H9 (cell line): Measurements from ENCODE around the gene CDH23. TPM values are rescaled to one million over a fixed set of nuclear protein-coding genes. Genes with fewer than 3 reads are reported as not detected.
A peak's percentile ranks its signal among the peaks of the same experiment; 100 is the strongest.

Source experiments
- DNase-seq: peaks from one replicate; pipeline ENCODE4 v3.0.0-alpha.2; 2017
- H2AFZ ChIP-seq: one replicate; pipeline ENCODE4 v1.6.1; 2013; ENCODE audit warnings: mild to moderate bottlenecking, low read length, control low read depth, moderate library complexity
- H2AK5ac ChIP-seq: 2 replicates; pipeline ENCODE4 v1.6.1; 2013; ENCODE audit warnings: low read length, control low read depth, mixed read lengths; ENCODE audit not compliant: insufficient read length
- H2BK120ac ChIP-seq: one replicate; pipeline ENCODE4 v1.6.1; 2013; ENCODE audit warnings: low read depth, mild to moderate bottlenecking, low read length, control low read depth, inconsistent platforms; ENCODE audit not compliant: poor library complexity, severe bottlenecking
- H2BK12ac ChIP-seq: 2 replicates; pipeline ENCODE4 v1.6.1; 2013; ENCODE audit warnings: low read length, control low read depth, mixed read lengths, low read depth; ENCODE audit not compliant: insufficient read length
- H2BK15ac ChIP-seq: 2 replicates; pipeline ENCODE4 v1.6.1; 2013; ENCODE audit warnings: low read depth, low read length, control low read depth
- H2BK20ac ChIP-seq: one replicate; pipeline ENCODE4 v1.6.1; 2013; ENCODE audit warnings: low read depth, mild to moderate bottlenecking, low read length, control low read depth, inconsistent platforms; ENCODE audit not compliant: poor library complexity, severe bottlenecking
- H2BK5ac ChIP-seq: 2 replicates; pipeline ENCODE4 v1.6.1; 2013; ENCODE audit warnings: low read length, control low read depth, mixed read lengths; ENCODE audit not compliant: insufficient read length
- H3K14ac ChIP-seq: 2 replicates; pipeline ENCODE4 v1.6.1; 2013; ENCODE audit warnings: low read length, control low read depth; ENCODE audit not compliant: insufficient read depth
- H3K18ac ChIP-seq: 2 replicates; pipeline ENCODE4 v1.6.1; 2013; ENCODE audit warnings: low read depth, mild to moderate bottlenecking, mixed read lengths, low read length, control low read depth; ENCODE audit not compliant: insufficient read length
- H3K23ac ChIP-seq: 2 replicates; pipeline ENCODE4 v1.6.1; 2013; ENCODE audit warnings: low read length, control low read depth, mixed read lengths, low read depth; ENCODE audit not compliant: insufficient read length
- H3K23me2 ChIP-seq: 2 replicates; pipeline ENCODE4 v1.6.1; 2013; ENCODE audit warnings: low read depth, mild to moderate bottlenecking, mixed read lengths, low read length, control low read depth; ENCODE audit not compliant: insufficient read length, poor library complexity, severe bottlenecking
- H3K27ac ChIP-seq: 2 replicates; pipeline ENCODE4 v1.5.1; 2013; ENCODE audit warnings: low read length, control low read depth, mixed read lengths, low read depth; ENCODE audit not compliant: insufficient read length
- H3K27me3 ChIP-seq: 2 replicates; pipeline ENCODE4 v1.6.1; 2013; ENCODE audit warnings: low read length, control low read depth, inconsistent platforms; ENCODE audit not compliant: insufficient read depth
- H3K4ac ChIP-seq: 2 replicates; pipeline ENCODE4 v1.6.1; 2013; ENCODE audit warnings: low read depth, mild to moderate bottlenecking, control low read depth, inconsistent platforms, low read length, moderate library complexity
- H3K4me1 ChIP-seq: 2 replicates; pipeline ENCODE4 v1.6.1; 2013; ENCODE audit warnings: low read length, control low read depth, inconsistent platforms; ENCODE audit not compliant: insufficient read depth
- H3K4me2 ChIP-seq: 2 replicates; pipeline ENCODE4 v1.6.1; 2013; ENCODE audit warnings: low read length, control low read depth, mixed read lengths; ENCODE audit not compliant: insufficient read length, insufficient read depth
- H3K56ac ChIP-seq: 2 replicates; pipeline ENCODE4 v1.6.1; 2013; ENCODE audit warnings: low read depth, mild to moderate bottlenecking, mixed read lengths, low read length, control low read depth; ENCODE audit not compliant: insufficient read length
- H3K79me1 ChIP-seq: 2 replicates; pipeline ENCODE4 v1.6.1; 2013; ENCODE audit warnings: low read depth, mild to moderate bottlenecking, moderate library complexity, low read length, control low read depth, inconsistent platforms; ENCODE audit not compliant: insufficient read depth, poor library complexity, severe bottlenecking
- H3K79me2 ChIP-seq: 2 replicates; pipeline ENCODE4 v1.6.1; 2013; ENCODE audit warnings: low read length, control low read depth, inconsistent platforms; ENCODE audit not compliant: insufficient read depth
- H3K9ac ChIP-seq: 2 replicates; pipeline ENCODE4 v1.6.1; 2013; ENCODE audit warnings: low read length, control low read depth, mixed read lengths; ENCODE audit not compliant: insufficient read length; ENCODE audit errors: extremely low read depth
- H3K9me3 ChIP-seq: one replicate; pipeline ENCODE4 v1.6.1; 2013; ENCODE audit warnings: low read depth, low read length, inconsistent platforms; ENCODE audit not compliant: control insufficient read depth
- H3T11ph ChIP-seq: one replicate; pipeline ENCODE4 v1.6.1; 2013; ENCODE audit warnings: mild to moderate bottlenecking, low read length, control low read depth, inconsistent platforms
- H4K20me1 ChIP-seq: one replicate; pipeline ENCODE4 v1.6.1; 2013; ENCODE audit not compliant: control insufficient read depth, insufficient read length, insufficient read depth
- H4K5ac ChIP-seq: 2 replicates; pipeline ENCODE4 v1.6.1; 2013; ENCODE audit warnings: low read depth, mild to moderate bottlenecking, mixed read lengths, low read length, control low read depth; ENCODE audit not compliant: insufficient read length
- H4K8ac ChIP-seq: replicated peaks from 2 replicates; pipeline ENCODE4 v1.6.1; 2013; ENCODE audit warnings: low read length, control low read depth, mixed read lengths, low read depth; ENCODE audit not compliant: insufficient read length
- H4K91ac ChIP-seq: 2 replicates; pipeline ENCODE4 v1.6.1; 2013; ENCODE audit warnings: low read depth, mild to moderate bottlenecking, moderate library complexity, mixed read lengths, low read length, control low read depth; ENCODE audit not compliant: insufficient read length
- H3K27ac Mint-ChIP-seq, 3 experiments: 2 replicates in 2 of 3; 3 replicates in 1 of 3; pipeline ENCODE4 v1.8.0; 2020 to 2021; ENCODE audit warnings: mixed read lengths in 3 of 3, mild to moderate bottlenecking in 1 of 3, moderate library complexity in 1 of 3
- H3K27me3 Mint-ChIP-seq: 2 replicates; pipeline ENCODE4 v1.8.0; 2021; ENCODE audit warnings: low read depth, mild to moderate bottlenecking, moderate library complexity, mixed read lengths
- H3K36me3 Mint-ChIP-seq, 3 experiments: 2 replicates in 2 of 3; 3 replicates in 1 of 3; pipeline ENCODE4 v1.8.0; 2020 to 2021; ENCODE audit warnings: low read depth in 3 of 3, mixed read lengths in 3 of 3; ENCODE audit not compliant: insufficient read depth in 1 of 3
- H3K4me1 Mint-ChIP-seq, 2 experiments: 2 replicates each; pipeline ENCODE4 v1.8.0; 2020; ENCODE audit warnings: mixed read lengths in 2 of 2
- H3K4me3 Mint-ChIP-seq, 2 experiments: 2 replicates in 1 of 2; 3 replicates in 1 of 2; pipeline ENCODE4 v1.8.0; 2020 to 2021; ENCODE audit warnings: mild to moderate bottlenecking in 2 of 2, mixed read lengths in 2 of 2, moderate library complexity in 1 of 2
- H3K9me3 Mint-ChIP-seq, 2 experiments: 2 replicates in 1 of 2; 3 replicates in 1 of 2; pipeline ENCODE4 v1.8.0; 2020; ENCODE audit warnings: mild to moderate bottlenecking in 2 of 2, mixed read lengths in 2 of 2, moderate library complexity in 1 of 2
- CTCF ChIP-seq: fragments of 200-600 bp; sonication (generic); conservative IDR thresholded peaks from 3 replicates; pipeline ENCODE4 v1.8.0; 2021; ENCODE audit warnings: antibody characterized with exemption, mild to moderate bottlenecking
- WGBS: extraction: QIAGEN DNeasy Blood & Tissue Kit; methylation state at CpG from one replicate; pipeline ENCODE4 v1.1.7; 2013; ENCODE audit warnings: missing lambda C conversion rate, low lambda C conversion rate, mixed read lengths; ENCODE audit not compliant: insufficient read length; ENCODE audit errors: extremely low coverage; 5-methylcytosine and 5-hydroxymethylcytosine counted together
- total RNA-seq: library from RNA; stranded (reverse); gene quantifications from 2 replicates; pipeline ENCODE4 v1.2.1, GENCODE V29; 2021

CDH23 gene
- total RNA-seq, 1 experiment from 2014 or later, result 2.1 TPM

GRCh38 chr10:71815515-71816130 is 418.9 kb downstream of the CDH23 start:
- DNase-seq, result no peak
- Histone ChIP-seq H2BK15ac (no peak overlapping the region), H3K4me2 (no peak overlapping the region), H4K20me1 (no peaks in the 10 kb centered on the region), H4K5ac (no peak overlapping the region), H4K91ac (no peak overlapping the region), H3T11ph (no peak overlapping the region), H3K27ac (no peak overlapping the region), H2AFZ (no peak overlapping the region), H2BK12ac (no peak overlapping the region), H2BK20ac (no peak overlapping the region), H3K4ac (no peak overlapping the region), H2BK120ac (no peak overlapping the region), H3K23me2 (no peaks in the 10 kb centered on the region), H3K79me2 (no peaks in the 10 kb centered on the region), H3K14ac (no peak overlapping the region), H3K56ac (no peak overlapping the region), H3K9ac (no peak overlapping the region), H2AK5ac (no peak overlapping the region), H3K4me1 (no peaks in the 10 kb centered on the region), H3K27me3 (no peaks in the 10 kb centered on the region), H2BK5ac (no peak overlapping the region), H3K9me3 (no peaks in the 10 kb centered on the region), H3K23ac (no peak overlapping the region), H3K18ac (no peak overlapping the region), H3K79me1 (no peaks in the 10 kb centered on the region), H4K8ac (no peak overlapping the region)
- H3K36me3 Mint-ChIP-seq, result peaks cover 25 to 61% (median 58%) of the 10 kb centered on the region in 3 experiments; a peak in 6 of 7 replicates
- no peaks in the 10 kb centered on the region for H3K27me3 Mint-ChIP-seq
- no peak overlapping the region for H3K4me3 Mint-ChIP-seq
- TF ChIP-seq CTCF, result no peak
- peaks cover 0 to 2% of the 10 kb centered on the region in 2 experiments; a peak in 1 of 4 replicates for H3K4me1 Mint-ChIP-seq
- H3K9me3 Mint-ChIP-seq, result no peaks in the 10 kb centered on the region
- peak overlapping the region in 1 of 3 experiments; percentile 31; a peak in 2 of 7 replicates for H3K27ac Mint-ChIP-seq
- no CpG with 5 or more reads among the region's 15 CpGs for WGBS
